SK-N-SH (cell line): ENCODE measurements around the gene PLXND1. TPM values are rescaled to one million over a fixed set of nuclear protein-coding genes. Genes with fewer than 3 reads are reported as not detected.

Source experiments
- CTCF ChIA-PET: fragments of 300-600, 350-600 bp; formaldehyde crosslinking; extraction: SDS; loops from one replicate; lab custom pipeline; 2021; lab: Yijun Ruan, JAX
- POLR2A ChIA-PET: fragments of 350-600 bp; sonication (Branson Sonifier 250); formaldehyde crosslinking; extraction: SDS; loops from one replicate; lab custom pipeline; 2020; ENCODE audit warnings: antibody characterized with exemption, inconsistent platforms; lab: Yijun Ruan, JAX
- DNase-seq: peaks from one replicate; pipeline ENCODE4 v3.0.0; 2012
- H2AFZ ChIP-seq: fragments of 200-600 bp; sonication (generic); 2 replicates; pipeline ENCODE4 v1.8.1; 2016; ENCODE audit warnings: antibody characterized with exemption, mild to moderate bottlenecking, low read depth
- H3F3A ChIP-seq: fragments of 200-600 bp; sonication (generic); replicated peaks from 2 replicates; pipeline ENCODE3; 2016; ENCODE audit warnings: antibody characterized with exemption, mild to moderate bottlenecking; ENCODE audit not compliant: insufficient read depth
- H3K27ac ChIP-seq, 2 experiments: fragments of 200-500 bp in 1 of 2; fragments of 200-600 bp in 1 of 2; sonication (Bioruptor generic) in 1 of 2; sonication (generic), shearing (Covaris generic) in 1 of 2; 2 replicates each; pipeline versions ENCODE4 v1.5.1 to v1.6.1; 2014 to 2016; ENCODE audit warnings: low read depth in 2 of 2, inconsistent platforms in 1 of 2, low read length in 1 of 2, mild to moderate bottlenecking in 1 of 2, mixed read lengths in 1 of 2
- H3K27me3 ChIP-seq: fragments of 200-600 bp; sonication (generic), shearing (Covaris generic); 2 replicates; pipeline ENCODE4 v1.6.1; 2016; ENCODE audit warnings: mixed run types; ENCODE audit not compliant: insufficient read depth
- H3K36me3 ChIP-seq, 2 experiments: fragments of 200-500 bp in 1 of 2; fragments of 200-600 bp in 1 of 2; sonication (Bioruptor generic) in 1 of 2; sonication (generic) in 1 of 2; replicated peaks in 1 of 2; 2 replicates each; pipeline versions ENCODE3 to v1.5.1; 2014 to 2016; ENCODE audit warnings: low read length in 1 of 2, mild to moderate bottlenecking in 1 of 2; ENCODE audit not compliant: insufficient read depth in 2 of 2, control insufficient read depth in 1 of 2
- H3K4me1 ChIP-seq, 2 experiments: fragments of 200-500 bp in 1 of 2; fragments of 200-600 bp in 1 of 2; sonication (Bioruptor generic) in 1 of 2; sonication (generic), shearing (Covaris generic) in 1 of 2; 2 replicates each; pipeline versions ENCODE4 v1.5.1 to v1.6.1; 2014 to 2016; ENCODE audit warnings: low read depth in 1 of 2, low read length in 1 of 2, mixed run types in 1 of 2; ENCODE audit not compliant: insufficient read depth in 2 of 2, control insufficient read depth in 1 of 2
- H3K4me2 ChIP-seq: fragments of 200-600 bp; sonication (generic), shearing (Covaris generic); 2 replicates; pipeline ENCODE4 v1.6.1; 2017; ENCODE audit warnings: mixed run types
- H3K4me3 ChIP-seq, 2 experiments: fragments of 200-500 bp in 1 of 2; fragments of 200-600 bp in 1 of 2; sonication (Bioruptor generic) in 1 of 2; sonication (generic), shearing (Covaris generic) in 1 of 2; 2 replicates each; pipeline versions ENCODE4 v1.5.1 to v1.8.1; 2014 to 2016; ENCODE audit warnings: low read depth in 2 of 2, inconsistent platforms in 1 of 2, low read length in 1 of 2, mild to moderate bottlenecking in 1 of 2, mixed read lengths in 1 of 2, moderate library complexity in 1 of 2
- H3K79me2 ChIP-seq: fragments of 200-600 bp; sonication (generic); 2 replicates; pipeline ENCODE4 v1.8.1; 2017; ENCODE audit warnings: mild to moderate bottlenecking; ENCODE audit not compliant: insufficient read depth
- H3K9ac ChIP-seq: fragments of 200-600 bp; sonication (generic); 2 replicates; pipeline ENCODE4 v1.6.1; 2017; ENCODE audit warnings: mixed run types
- H3K9me2 ChIP-seq: fragments of 200-600 bp; sonication (generic); 2 replicates; pipeline ENCODE4 v1.6.1; 2017; ENCODE audit warnings: mixed run types
- H3K9me3 ChIP-seq: fragments of 200-600 bp; sonication (generic); 2 replicates; pipeline ENCODE4 v1.6.1; 2017; ENCODE audit warnings: mixed run types, mild to moderate bottlenecking, moderate library complexity
- H4K20me1 ChIP-seq: fragments of 200-600 bp; sonication (generic); 2 replicates; pipeline ENCODE4 v1.6.1; 2017; ENCODE audit warnings: mild to moderate bottlenecking, mixed run types; ENCODE audit not compliant: insufficient read depth
- EP300 ChIP-seq, 2 experiments: IDR thresholded peaks; 2 replicates each; pipeline versions ENCODE4 v1.4.0 to v1.6.1; 2012; ENCODE audit warnings: borderline replicate concordance in 1 of 2, low read depth in 1 of 2, low read length in 1 of 2
- EZH2phosphoT487 ChIP-seq: fragments of 200-600 bp; sonication (generic); IDR thresholded peaks from 2 replicates; pipeline ENCODE4 v1.6.1; 2017; ENCODE audit warnings: low read depth, mixed run types, mild to moderate bottlenecking, antibody characterized with exemption, moderate library complexity, borderline replicate concordance
- FOXJ3 ChIP-seq: sonication (generic); formaldehyde crosslinking; IDR thresholded peaks from 2 replicates; pipeline ENCODE4 v1.5.1; 2020; ENCODE audit warnings: mild to moderate bottlenecking, missing genetic modification reagents
- FOXM1 ChIP-seq: IDR thresholded peaks from 2 replicates; pipeline ENCODE4 v1.4.0; 2012; ENCODE audit warnings: low read depth, mild to moderate bottlenecking
- GABPA ChIP-seq: IDR thresholded peaks from 2 replicates; pipeline ENCODE4 v1.4.0; 2012; ENCODE audit warnings: low read depth, mild to moderate bottlenecking
- GATA2 ChIP-seq: sonication (generic); formaldehyde crosslinking; IDR thresholded peaks from 2 replicates; pipeline ENCODE4 v1.5.0; 2020; ENCODE audit warnings: mild to moderate bottlenecking, missing genetic modification reagents
- JUND ChIP-seq: IDR thresholded peaks from 2 replicates; pipeline ENCODE4 v1.4.0; 2012
- MEF2A ChIP-seq: IDR thresholded peaks from 2 replicates; pipeline ENCODE4 v1.4.0; 2012; ENCODE audit warnings: low read depth, borderline replicate concordance
- NFIC ChIP-seq: IDR thresholded peaks from 2 replicates; pipeline ENCODE4 v1.4.0; 2012; ENCODE audit warnings: borderline replicate concordance
- POLR2AphosphoS5 ChIP-seq: IDR thresholded peaks from 2 replicates; pipeline ENCODE4 v1.6.1; 2012; ENCODE audit warnings: low read depth, low read length
- RXRA ChIP-seq: IDR thresholded peaks from 2 replicates; pipeline ENCODE4 v1.4.0; 2012; ENCODE audit warnings: low read depth, mild to moderate bottlenecking, borderline replicate concordance
- TCF12 ChIP-seq: IDR thresholded peaks from 2 replicates; pipeline ENCODE4 v1.4.0; 2012
- USF1 ChIP-seq: IDR thresholded peaks from 2 replicates; pipeline ENCODE4 v1.4.0; 2012; ENCODE audit warnings: low read depth, borderline replicate concordance
- YY1 ChIP-seq: IDR thresholded peaks from 2 replicates; pipeline ENCODE4 v1.4.0; 2012; ENCODE audit warnings: low read depth, mild to moderate bottlenecking
- WGBS: methylation state at CpG from one replicate; pipeline ENCODE4 v1.1.6; 2017; ENCODE audit warnings: low lambda C conversion rate; 5-methylcytosine and 5-hydroxymethylcytosine counted together
- polyA plus RNA-seq, 3 experiments: library from polyadenylated mRNA; depleted of rRNA; stranded (reverse); fragments of >200 nt; gene quantifications; 2 replicates each; pipeline ENCODE4 v1.2.3, GENCODE V29; 2012
- TF ChIP-seq, protein P1 (sequence below): IDR thresholded peaks from 2 replicates; pipeline ENCODE4 v1.4.0; 2012; ENCODE audit warnings: low read depth, borderline replicate concordance
- TF ChIP-seq, protein P2 (sequence below): IDR thresholded peaks from 2 replicates; pipeline ENCODE4 v1.4.0; 2012; ENCODE audit warnings: low read depth
- TF ChIP-seq, protein P3 (sequence below): IDR thresholded peaks from 2 replicates; pipeline ENCODE4 v1.6.1; 2012; ENCODE audit warnings: mild to moderate bottlenecking, low read depth, low read length, moderate library complexity

PLXND1 gene
- polyA plus RNA-seq, 1 of the 3 experiments (the other 2 are of a cell fraction), result 53.5 TPM

DNA sequence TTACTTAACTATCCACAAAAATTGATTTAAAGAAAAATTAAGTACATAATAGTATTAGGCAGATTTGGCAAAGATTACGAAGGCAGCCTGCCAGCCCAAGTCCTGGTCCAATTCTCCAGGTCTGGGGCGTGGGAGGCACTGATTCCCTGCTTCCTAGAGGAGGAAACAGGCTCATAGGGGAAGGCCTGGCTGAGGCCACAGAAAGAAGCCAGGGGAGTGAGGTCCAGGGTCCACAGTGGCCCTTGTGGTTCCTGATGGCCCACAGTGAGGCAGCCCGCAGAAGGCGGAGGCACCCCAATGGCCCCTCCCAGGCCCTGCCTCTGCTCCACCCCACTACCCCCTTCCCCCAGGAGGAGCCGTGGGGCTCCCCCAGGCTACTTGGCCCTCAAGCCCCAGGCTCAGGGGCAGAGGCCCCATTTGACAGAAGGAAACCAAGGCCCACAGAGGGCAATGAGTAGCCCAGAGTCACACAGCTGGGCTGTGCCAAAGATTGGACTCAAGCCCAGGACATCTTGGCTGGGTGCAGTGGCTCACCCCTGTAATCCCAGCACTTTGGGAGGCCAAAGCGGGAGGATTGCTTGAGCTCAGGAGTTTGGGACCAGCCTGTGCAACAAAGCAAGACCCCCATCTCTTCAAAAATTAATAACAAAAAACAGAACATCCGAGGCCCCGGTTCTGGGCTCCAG, 42.5 kb downstream of the PLXND1 start:
- Histone ChIP-seq H3K79me2 (no peaks in the 10 kb centered on the region), H3K36me3 (no peaks in the 10 kb centered on the region), H2AFZ (no peak overlapping the region), H3K27ac (no peak overlapping the region), H4K20me1 (no peaks in the 10 kb centered on the region), H3K27me3 (no peaks in the 10 kb centered on the region), H3K4me1 (peaks cover 25 to 63% of the 10 kb centered on the region in 2 experiments), H3K4me2 (no peak overlapping the region), H3K9me3 (no peaks in the 10 kb centered on the region), H3K4me3 (no peak overlapping the region), H3K9me2 (no peaks in the 10 kb centered on the region), H3F3A (peaks cover 7% of the 10 kb centered on the region), H3K9ac (no peak overlapping the region)
- TF ChIP-seq NFIC (no peak), MEF2A (no peak), YY1 (no peak), GABPA (no peak), TCF12 (no peak), RXRA (no peak), USF1 (no peak), FOXJ3 (CRISPR knock-in tag) (no peak), GATA2 (CRISPR knock-in tag) (no peak), EP300 (IDR thresholded peaks at IDR 0.05; ENCODE audit: borderline replicate concordance in 1 of 2, low read depth in 1 of 2, low read length in 1 of 2) (no peak), EZH2phosphoT487 (no peak), POLR2AphosphoS5 (no peak), JUND (no peak)
- TF ChIP-seq, protein P1, sequence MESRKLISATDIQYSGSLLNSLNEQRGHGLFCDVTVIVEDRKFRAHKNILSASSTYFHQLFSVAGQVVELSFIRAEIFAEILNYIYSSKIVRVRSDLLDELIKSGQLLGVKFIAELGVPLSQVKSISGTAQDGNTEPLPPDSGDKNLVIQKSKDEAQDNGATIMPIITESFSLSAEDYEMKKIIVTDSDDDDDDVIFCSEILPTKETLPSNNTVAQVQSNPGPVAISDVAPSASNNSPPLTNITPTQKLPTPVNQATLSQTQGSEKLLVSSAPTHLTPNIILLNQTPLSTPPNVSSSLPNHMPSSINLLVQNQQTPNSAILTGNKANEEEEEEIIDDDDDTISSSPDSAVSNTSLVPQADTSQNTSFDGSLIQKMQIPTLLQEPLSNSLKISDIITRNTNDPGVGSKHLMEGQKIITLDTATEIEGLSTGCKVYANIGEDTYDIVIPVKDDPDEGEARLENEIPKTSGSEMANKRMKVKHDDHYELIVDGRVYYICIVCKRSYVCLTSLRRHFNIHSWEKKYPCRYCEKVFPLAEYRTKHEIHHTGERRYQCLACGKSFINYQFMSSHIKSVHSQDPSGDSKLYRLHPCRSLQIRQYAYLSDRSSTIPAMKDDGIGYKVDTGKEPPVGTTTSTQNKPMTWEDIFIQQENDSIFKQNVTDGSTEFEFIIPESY, result no peak
- 94% methylated on average over 5 of the region's 8 CpGs for WGBS
- no peak for DNase-seq
- POLR2A ChIA-PET, result no interaction called here
- CTCF ChIA-PET, result interaction anchor here (1.1 to 1.2 kb wide), 2 partner anchors 33 to 74 kb away, joined by 3 read pairs; no protein-coding TSS in a partner anchor

DNA sequence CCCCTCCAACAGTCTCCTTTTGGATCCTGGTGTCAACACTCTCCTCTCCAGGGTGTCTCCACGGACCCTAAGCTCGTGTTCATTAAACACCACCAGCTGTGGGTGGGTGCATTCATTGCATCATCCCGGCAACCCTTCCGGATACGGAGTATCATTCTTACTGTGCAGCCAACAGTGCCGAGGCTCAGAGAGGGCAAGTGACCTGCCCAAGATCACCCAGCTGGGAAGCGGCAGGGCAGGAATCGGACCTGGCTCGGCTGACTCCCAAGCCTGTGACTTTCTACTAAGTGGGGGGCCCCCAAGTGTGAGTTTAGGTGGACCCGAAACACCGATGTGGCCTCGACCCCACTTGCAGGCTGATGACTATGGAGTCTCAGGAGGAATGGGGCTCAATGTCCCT, 43.1 kb downstream of the PLXND1 start:
- peaks cover 32 to 70% of the 10 kb centered on the region in 2 experiments for H3K4me1 ChIP-seq
- POLR2A ChIA-PET, result no interaction called here

More for the DNA sequence above, 43.1 kb downstream of the PLXND1 start:
- Histone ChIP-seq H3K4me3 (no peak overlapping the region), H3K4me2 (no peak overlapping the region), H3K36me3 (no peaks in the 10 kb centered on the region), H3K27ac (no peak overlapping the region), H3K9me3 (no peaks in the 10 kb centered on the region), H3K79me2 (no peaks in the 10 kb centered on the region), H3F3A (peaks cover 8% of the 10 kb centered on the region), H3K9me2 (no peaks in the 10 kb centered on the region), H3K27me3 (no peaks in the 10 kb centered on the region), H4K20me1 (no peaks in the 10 kb centered on the region), H3K9ac (no peak overlapping the region), H2AFZ (no peak overlapping the region)
- no peak for DNase-seq
- WGBS, result 93% methylated on average over 12 of the region's 12 CpGs
- CTCF ChIA-PET, result interaction anchor here (1.1 kb wide), 1 partner anchor 73 kb away, joined by 3 read pairs; no protein-coding TSS in a partner anchor
- TF ChIP-seq, protein P2, sequence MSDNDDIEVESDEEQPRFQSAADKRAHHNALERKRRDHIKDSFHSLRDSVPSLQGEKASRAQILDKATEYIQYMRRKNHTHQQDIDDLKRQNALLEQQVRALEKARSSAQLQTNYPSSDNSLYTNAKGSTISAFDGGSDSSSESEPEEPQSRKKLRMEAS, result no peak
- TF ChIP-seq FOXJ3 (CRISPR knock-in tag) (no peak), NFIC (no peak), TCF12 (no peak), FOXM1 (no peak), YY1 (no peak)
- TF ChIP-seq, protein P1, result no peak
- TF ChIP-seq, protein P3, sequence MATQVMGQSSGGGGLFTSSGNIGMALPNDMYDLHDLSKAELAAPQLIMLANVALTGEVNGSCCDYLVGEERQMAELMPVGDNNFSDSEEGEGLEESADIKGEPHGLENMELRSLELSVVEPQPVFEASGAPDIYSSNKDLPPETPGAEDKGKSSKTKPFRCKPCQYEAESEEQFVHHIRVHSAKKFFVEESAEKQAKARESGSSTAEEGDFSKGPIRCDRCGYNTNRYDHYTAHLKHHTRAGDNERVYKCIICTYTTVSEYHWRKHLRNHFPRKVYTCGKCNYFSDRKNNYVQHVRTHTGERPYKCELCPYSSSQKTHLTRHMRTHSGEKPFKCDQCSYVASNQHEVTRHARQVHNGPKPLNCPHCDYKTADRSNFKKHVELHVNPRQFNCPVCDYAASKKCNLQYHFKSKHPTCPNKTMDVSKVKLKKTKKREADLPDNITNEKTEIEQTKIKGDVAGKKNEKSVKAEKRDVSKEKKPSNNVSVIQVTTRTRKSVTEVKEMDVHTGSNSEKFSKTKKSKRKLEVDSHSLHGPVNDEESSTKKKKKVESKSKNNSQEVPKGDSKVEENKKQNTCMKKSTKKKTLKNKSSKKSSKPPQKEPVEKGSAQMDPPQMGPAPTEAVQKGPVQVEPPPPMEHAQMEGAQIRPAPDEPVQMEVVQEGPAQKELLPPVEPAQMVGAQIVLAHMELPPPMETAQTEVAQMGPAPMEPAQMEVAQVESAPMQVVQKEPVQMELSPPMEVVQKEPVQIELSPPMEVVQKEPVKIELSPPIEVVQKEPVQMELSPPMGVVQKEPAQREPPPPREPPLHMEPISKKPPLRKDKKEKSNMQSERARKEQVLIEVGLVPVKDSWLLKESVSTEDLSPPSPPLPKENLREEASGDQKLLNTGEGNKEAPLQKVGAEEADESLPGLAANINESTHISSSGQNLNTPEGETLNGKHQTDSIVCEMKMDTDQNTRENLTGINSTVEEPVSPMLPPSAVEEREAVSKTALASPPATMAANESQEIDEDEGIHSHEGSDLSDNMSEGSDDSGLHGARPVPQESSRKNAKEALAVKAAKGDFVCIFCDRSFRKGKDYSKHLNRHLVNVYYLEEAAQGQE, result no peak
